ENCODE data around the gene ARID5B. TPM values are rescaled to one million over a fixed set of nuclear protein-coding genes. Genes with fewer than 3 reads are reported as not detected.

The ARID5B gene
- total RNA-seq, 4 donors from 2014 or later, result 17.7 to 54.6 (median 34.8) TPM

DNA sequence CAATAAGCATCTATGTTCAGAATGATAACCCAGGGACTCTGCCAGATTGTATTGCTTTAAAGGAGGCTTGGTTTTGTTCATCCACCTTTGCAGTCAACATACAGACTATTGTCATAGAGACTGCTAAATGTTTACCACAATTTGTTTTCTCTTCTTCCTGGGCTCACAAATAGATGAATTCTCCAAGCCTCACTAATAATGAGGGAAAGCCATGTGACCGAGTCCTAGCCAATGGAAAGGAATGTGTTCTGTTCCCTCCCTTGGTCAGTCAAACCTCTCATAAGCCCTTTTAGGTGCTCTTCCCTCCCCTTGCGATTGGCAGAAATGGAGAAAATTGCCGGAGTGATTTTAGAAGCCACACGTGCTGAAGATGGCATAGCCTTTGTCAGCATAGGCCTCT lies 230.2 kb downstream of the ARID5B start:
- intact Hi-C loops (cut with DNase I; ENCODE audit: low total_unique reads) (no loop called here), in situ Hi-C loops (cut with MboI; ENCODE audit: low pct_ligation_motif_present in 1 of 4, low pct_unique_long_range_greater_than_20kb in 1 of 4, low sequenced_read_pairs in 3 of 4) (no loop called here)
- DNase-seq, result no peak
- Histone ChIP-seq H3K27me3 (no peaks in the 10 kb centered on the region), H3K36me3 (no peaks in the 10 kb centered on the region), H3K4me1 (no peaks in the 10 kb centered on the region), H3K27ac (no peak overlapping the region), H3K4me3 (no peak overlapping the region), H3K9me3 (peaks cover 3 to 4% of the 10 kb centered on the region in 2 donors)
- no peak for TF ChIP-seq POLR2AphosphoS5 (IDR thresholded peaks at IDR 0.05)
- no peak for TF ChIP-seq POLR2A (IDR thresholded peaks at IDR 0.05)
- no peak for TF ChIP-seq EP300 (IDR thresholded peaks at IDR 0.05; ENCODE audit: low read depth)
- TF ChIP-seq, protein P1, sequence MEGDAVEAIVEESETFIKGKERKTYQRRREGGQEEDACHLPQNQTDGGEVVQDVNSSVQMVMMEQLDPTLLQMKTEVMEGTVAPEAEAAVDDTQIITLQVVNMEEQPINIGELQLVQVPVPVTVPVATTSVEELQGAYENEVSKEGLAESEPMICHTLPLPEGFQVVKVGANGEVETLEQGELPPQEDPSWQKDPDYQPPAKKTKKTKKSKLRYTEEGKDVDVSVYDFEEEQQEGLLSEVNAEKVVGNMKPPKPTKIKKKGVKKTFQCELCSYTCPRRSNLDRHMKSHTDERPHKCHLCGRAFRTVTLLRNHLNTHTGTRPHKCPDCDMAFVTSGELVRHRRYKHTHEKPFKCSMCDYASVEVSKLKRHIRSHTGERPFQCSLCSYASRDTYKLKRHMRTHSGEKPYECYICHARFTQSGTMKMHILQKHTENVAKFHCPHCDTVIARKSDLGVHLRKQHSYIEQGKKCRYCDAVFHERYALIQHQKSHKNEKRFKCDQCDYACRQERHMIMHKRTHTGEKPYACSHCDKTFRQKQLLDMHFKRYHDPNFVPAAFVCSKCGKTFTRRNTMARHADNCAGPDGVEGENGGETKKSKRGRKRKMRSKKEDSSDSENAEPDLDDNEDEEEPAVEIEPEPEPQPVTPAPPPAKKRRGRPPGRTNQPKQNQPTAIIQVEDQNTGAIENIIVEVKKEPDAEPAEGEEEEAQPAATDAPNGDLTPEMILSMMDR (IDR thresholded peaks at IDR 0.05), result no peak
- WGBS, 2 donors (ENCODE audit: low coverage in 1 of 2), result 97 to 100% methylated on average over 3 to 4 of the region's 4 CpGs

DNA sequence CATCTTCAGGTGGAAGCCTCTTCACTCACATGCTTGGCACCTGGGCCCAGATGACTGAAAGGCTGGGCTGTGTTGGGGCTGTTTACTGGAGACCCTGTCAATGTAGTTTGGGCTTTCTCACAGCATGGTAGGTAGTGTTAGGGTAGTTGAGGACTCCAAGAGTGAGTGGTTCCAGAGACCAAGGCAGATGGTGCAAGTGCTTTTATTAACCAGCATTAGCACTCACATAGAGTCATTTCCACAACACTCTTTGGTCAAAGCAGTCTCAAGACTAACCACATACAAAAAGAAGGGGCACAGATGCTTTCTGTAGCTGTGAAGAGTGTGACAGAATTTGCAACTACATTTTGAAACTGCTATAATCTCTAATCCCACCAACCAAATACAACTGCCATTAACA lies 232.1 kb downstream of the ARID5B start:
- TF ChIP-seq, protein P1 (IDR thresholded peaks at IDR 0.05), result no peak
- TF ChIP-seq POLR2AphosphoS5 (IDR thresholded peaks at IDR 0.05) (no peak), EP300 (IDR thresholded peaks at IDR 0.05; ENCODE audit: low read depth) (no peak), POLR2A (IDR thresholded peaks at IDR 0.05) (no peak)
- Histone ChIP-seq H3K36me3 (no peaks in the 10 kb centered on the region), H3K4me1 (no peaks in the 10 kb centered on the region), H3K27me3 (no peaks in the 10 kb centered on the region), H3K9me3 (peaks cover 3 to 4% of the 10 kb centered on the region in 2 donors), H3K27ac (no peak overlapping the region), H3K4me3 (no peak overlapping the region)
- DNase-seq, result no peak
- intact Hi-C loops (cut with DNase I; ENCODE audit: low total_unique reads), result no loop called here
- in situ Hi-C loops (cut with MboI; ENCODE audit: low pct_ligation_motif_present in 1 of 4, low pct_unique_long_range_greater_than_20kb in 1 of 4, low sequenced_read_pairs in 3 of 4), result no loop called here

- Histone ChIP-seq H3K4me1 (no peaks in the 10 kb centered on the region), H3K27me3 (no peaks in the 10 kb centered on the region), H3K36me3 (no peaks in the 10 kb centered on the region), H3K9me3 (no peaks in the 10 kb centered on the region), H3K27ac (no peak overlapping the region), H3K4me3 (no peak overlapping the region)
- no peak for DNase-seq
- TF ChIP-seq EP300 (IDR thresholded peaks at IDR 0.05; ENCODE audit: low read depth) (no peak), POLR2A (IDR thresholded peaks at IDR 0.05) (no peak)
- intact Hi-C loops (cut with DNase I; ENCODE audit: low total_unique reads), result no loop called here
- in situ Hi-C loops (cut with MboI; ENCODE audit: low pct_ligation_motif_present in 1 of 4, low pct_unique_long_range_greater_than_20kb in 1 of 4, low sequenced_read_pairs in 3 of 4), result no loop called here
- WGBS, 2 donors (ENCODE audit: low coverage in 1 of 2), result 75 to 76% methylated on average over 2 to 3 of the region's 3 CpGs
These were observed 235.4 kb downstream of the ARID5B start for GRCh38 chr10:62136931-62137330.

Other genes starting within 250 kb of the ARID5B start
- not detected for gene CABCOCO1, start 238.8 kb upstream of the ARID5B start, total RNA-seq

Data from transverse colon (tissue), 4 donors.